K562 (cell line): ENCODE data around the gene ZNF26. TPM values are rescaled to one million over a fixed set of nuclear protein-coding genes. Genes with fewer than 3 reads are reported as not detected.
A peak's percentile ranks its signal among the peaks of the same experiment; 100 is the strongest.

Experiments used
- CBFB ChIP-seq: sonication (generic); formaldehyde crosslinking; IDR thresholded peaks from 2 replicates; pipeline ENCODE4 v1.4.0; 2020; ENCODE audit warnings: mild to moderate bottlenecking, missing genetic modification reagents
- CBX8 ChIP-seq: fragments of 200-600 bp; sonication (generic); IDR thresholded peaks from 2 replicates; pipeline ENCODE4 v1.6.1; 2012; ENCODE audit warnings: borderline replicate concordance, mixed run types, low read depth, mild to moderate bottlenecking, moderate library complexity, mixed read lengths, low read length, control low read depth, inconsistent platforms; ENCODE audit not compliant: poor library complexity, severe bottlenecking; ENCODE audit errors: extremely low read depth
- FOXO4 ChIP-seq: fragments of 450-650 bp; formaldehyde crosslinking; IDR thresholded peaks from 2 replicates; pipeline ENCODE4 v1.4.0; 2020; ENCODE audit warnings: mild to moderate bottlenecking, moderate library complexity
- FOXP4 ChIP-seq: sonication (generic); formaldehyde crosslinking; IDR thresholded peaks from 2 replicates; pipeline ENCODE4 v1.8.0; 2022; ENCODE audit warnings: mild to moderate bottlenecking, missing genetic modification reagents, borderline replicate concordance
- GATAD2B ChIP-seq: fragments of 450-650 bp; IDR thresholded peaks from 2 replicates; pipeline ENCODE4 v1.6.1; 2017; ENCODE audit warnings: mild to moderate bottlenecking, borderline replicate concordance
- GTF2A2 ChIP-seq: IDR thresholded peaks from 2 replicates; pipeline ENCODE4 v1.6.1; 2016; ENCODE audit warnings: mild to moderate bottlenecking, missing genetic modification characterization, missing compliant biosample characterization
- HDAC8 ChIP-seq: fragments of 450-650 bp; IDR thresholded peaks from 2 replicates; pipeline ENCODE4 v1.6.1; 2016; ENCODE audit warnings: mild to moderate bottlenecking, missing genetic modification characterization, moderate library complexity, missing compliant biosample characterization
- HINFP ChIP-seq: fragments of 450-650 bp; conservative IDR thresholded peaks from 2 replicates; pipeline ENCODE4 v1.6.1; 2016; ENCODE audit warnings: missing genetic modification characterization, low read depth, mild to moderate bottlenecking, control low read depth, missing compliant biosample characterization
- ILK ChIP-seq: fragments of 450-650 bp; IDR thresholded peaks from 2 replicates; pipeline ENCODE4 v1.6.1; 2016; ENCODE audit warnings: missing genetic modification characterization, low read depth, mild to moderate bottlenecking, missing compliant biosample characterization, moderate library complexity, borderline replicate concordance
- KHSRP ChIP-seq: fragments of 450-650 bp; IDR thresholded peaks from 2 replicates; pipeline ENCODE4 v1.6.1; 2017
- KLF13 ChIP-seq: fragments of 450-650 bp; IDR thresholded peaks from 2 replicates; pipeline ENCODE4 v1.6.1; 2016; ENCODE audit warnings: missing genetic modification characterization, low read depth, mild to moderate bottlenecking, missing compliant biosample characterization, moderate library complexity, borderline replicate concordance
- KLF16 ChIP-seq: IDR thresholded peaks from 2 replicates; pipeline ENCODE4 v1.6.1; 2016; ENCODE audit warnings: antibody characterized with exemption
- LARP7 ChIP-seq: fragments of 450-650 bp; IDR thresholded peaks from 2 replicates; pipeline ENCODE4 v1.6.1; 2016
- RAD21 ChIP-seq, 2 experiments: fragments of 250-450 bp in 1 of 2; fragments of 450-650 bp in 1 of 2; sonication (Bioruptor Pico) in 1 of 2; formaldehyde crosslinking in 1 of 2; IDR thresholded peaks in 1 of 2; conservative IDR thresholded peaks in 1 of 2; 2 replicates each; pipeline versions ENCODE4 v1.4.0 to v1.8.0; 2020 to 2022; ENCODE audit warnings: mild to moderate bottlenecking in 2 of 2, moderate library complexity in 1 of 2
- SFPQ ChIP-seq: fragments of 200-400 bp; formaldehyde crosslinking; IDR thresholded peaks from 2 replicates; pipeline ENCODE4 v1.6.1; 2017; ENCODE audit warnings: mild to moderate bottlenecking, low read depth, low read length, moderate library complexity
- SNRNP70 ChIP-seq: fragments of 200-400 bp; formaldehyde crosslinking; optimal IDR thresholded peaks from 2 replicates; pipeline ENCODE3; 2017; ENCODE audit warnings: low read depth, low read length
- ZNF133 ChIP-seq: fragments of 250-450 bp; sonication (Bioruptor Pico); IDR thresholded peaks from 2 replicates; pipeline ENCODE4 v1.4.0; 2020; ENCODE audit warnings: mild to moderate bottlenecking
- ZNF224 ChIP-seq: sonication (generic); formaldehyde crosslinking; IDR thresholded peaks from 2 replicates; pipeline ENCODE4 v1.8.0; 2022; ENCODE audit warnings: mild to moderate bottlenecking, missing genetic modification reagents
- ZNF778 ChIP-seq: fragments of 450-650 bp; formaldehyde crosslinking; IDR thresholded peaks from 2 replicates; pipeline ENCODE4 v1.4.0; 2020; ENCODE audit warnings: mild to moderate bottlenecking, moderate library complexity
- polyA plus RNA-seq, 8 experiments: library from polyadenylated mRNA; depleted of rRNA in 4 of 8; stranded (reverse) in 5 of 8; unstranded in 3 of 8; fragments of >200 nt; fragmentation: Nextera tagmentation in 2 of 8; fragmentation: Illumina TruSeq in 1 of 8; extraction: Ambion mirVana in 2 of 8; extraction: Trizol in 1 of 8; gene quantifications; 2 replicates each; pipeline versions ENCODE4 v1.2.1 to v1.2.3, GENCODE V29; 2011 to 2014; ENCODE audit warnings: inconsistent platforms in 1 of 8, missing spikeins in 1 of 8
- total RNA-seq, 7 experiments: library from RNA; depleted of rRNA in 6 of 7; stranded (reverse); fragments of >200 nt in 6 of 7; fragmentation: Illumina TruSeq in 2 of 7; extraction: Trizol in 2 of 7; gene quantifications; 2 replicates each; pipeline versions ENCODE4 v1.2.1 to v1.2.3, GENCODE V29; 2011 to 2021; ENCODE audit warnings: low replicate concordance in 1 of 7

ZNF26 gene
- total and polyA plus RNA-seq, 9 of the 15 experiments (the other 6 are each of a cell fraction or from before 2014, with no cell fraction given): 1.2 to 14.1 (median 8.0) TPM

GRCh38 chr12:132986001-132986884 lies at the start of gene ZNF26 (continued):
- TF ChIP-seq FOXP4 (CRISPR knock-in tag) (no peak), RAD21 (CRISPR knock-in tag; conservative IDR thresholded peaks at IDR 0.05 in 1 of 2, IDR thresholded peaks at IDR 0.05 in 1 of 2) (no peak), HINFP (tag) (no peak), SNRNP70 (no peak), LARP7 (no peak), CBX8 (no peak), GTF2A2 (tag) (no peak), ZNF133 (CRISPR knock-in tag) (no peak), KLF13 (tag) (peak; percentile 33; the same call in 1 of the 2 replicates), ZNF224 (CRISPR knock-in tag) (no peak), CBFB (peak; percentile 66; the same call in 1 of the 2 replicates), KLF16 (no peak), SFPQ (no peak), KHSRP (no peak; the same call in 1 of the 2 replicates), ZNF778 (CRISPR knock-in tag) (no peak), GATAD2B (no peak), ILK (no peak), FOXO4 (CRISPR knock-in tag) (no peak), HDAC8 (tag) (no peak)
